ENCODE data around the gene VWA8.

DNA sequence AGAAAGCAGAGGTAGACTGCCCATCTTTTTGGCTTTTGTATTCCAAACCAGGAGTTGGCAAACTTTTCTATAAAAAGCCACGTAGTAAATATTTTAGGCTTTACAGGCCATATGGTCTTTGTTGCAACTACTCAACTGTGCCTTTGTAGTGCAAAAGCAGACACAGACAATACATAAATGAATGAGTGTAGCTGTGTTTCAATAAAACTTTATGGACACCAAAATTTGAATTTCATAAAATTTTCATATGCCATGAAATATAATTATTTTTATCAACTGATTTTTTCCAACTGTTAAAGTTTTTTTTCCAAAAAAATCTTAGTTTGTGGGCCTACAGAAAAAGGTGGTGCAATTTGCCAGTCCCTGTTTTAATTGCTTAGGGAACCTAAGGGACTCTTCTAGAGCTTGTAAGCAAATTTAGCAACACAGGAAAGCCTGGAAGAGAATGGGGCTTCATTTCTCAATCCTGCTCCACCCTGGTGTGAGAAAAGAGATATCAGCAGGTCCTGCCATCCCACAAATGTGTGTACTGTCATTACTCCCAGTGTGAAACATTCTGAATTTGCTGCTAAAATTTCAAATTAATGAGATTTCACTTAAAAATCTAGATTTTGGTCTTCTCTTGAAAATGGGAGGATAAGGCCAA lies 309.4 kb downstream of the VWA8 start:
- TF ChIP-seq POLR2A (IDR thresholded peaks at IDR 0.05) (no peak), CTCF (IDR thresholded peaks at IDR 0.05) (no peak)
